HL-60 (cell line): ENCODE measurements around the gene CHCHD6.

Experiments
- POLR2AphosphoS5 ChIP-seq: IDR thresholded peaks from 2 replicates; pipeline ENCODE4 v1.6.1; 2012; ENCODE audit warnings: low read depth
- TF ChIP-seq, protein P1 (sequence below): IDR thresholded peaks from one replicate; pipeline ENCODE4 v1.5.1; 2011; ENCODE audit warnings: low read length, control low read depth, inconsistent platforms; ENCODE audit not compliant: insufficient read depth

GRCh38 chr3:126970101-126970500 lies 266.1 kb downstream of the CHCHD6 start:
- no peak for TF ChIP-seq POLR2AphosphoS5
- TF ChIP-seq, protein P1, sequence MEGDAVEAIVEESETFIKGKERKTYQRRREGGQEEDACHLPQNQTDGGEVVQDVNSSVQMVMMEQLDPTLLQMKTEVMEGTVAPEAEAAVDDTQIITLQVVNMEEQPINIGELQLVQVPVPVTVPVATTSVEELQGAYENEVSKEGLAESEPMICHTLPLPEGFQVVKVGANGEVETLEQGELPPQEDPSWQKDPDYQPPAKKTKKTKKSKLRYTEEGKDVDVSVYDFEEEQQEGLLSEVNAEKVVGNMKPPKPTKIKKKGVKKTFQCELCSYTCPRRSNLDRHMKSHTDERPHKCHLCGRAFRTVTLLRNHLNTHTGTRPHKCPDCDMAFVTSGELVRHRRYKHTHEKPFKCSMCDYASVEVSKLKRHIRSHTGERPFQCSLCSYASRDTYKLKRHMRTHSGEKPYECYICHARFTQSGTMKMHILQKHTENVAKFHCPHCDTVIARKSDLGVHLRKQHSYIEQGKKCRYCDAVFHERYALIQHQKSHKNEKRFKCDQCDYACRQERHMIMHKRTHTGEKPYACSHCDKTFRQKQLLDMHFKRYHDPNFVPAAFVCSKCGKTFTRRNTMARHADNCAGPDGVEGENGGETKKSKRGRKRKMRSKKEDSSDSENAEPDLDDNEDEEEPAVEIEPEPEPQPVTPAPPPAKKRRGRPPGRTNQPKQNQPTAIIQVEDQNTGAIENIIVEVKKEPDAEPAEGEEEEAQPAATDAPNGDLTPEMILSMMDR: no peak
